Endometrium (tissue), 2 donors: ENCODE measurements around the gene CIAO3.

ENCODE experiments used
- FAIRE-seq: peaks from 2 replicates; lab custom pipeline; 2012; peaks lifted over from hg19 to GRCh38; lab: Jason Lieb, UNC
- donor health status: control.
- donor health status: control.

CIAO3 gene

GRCh38 chr16:709566-710499 lies 31.0 kb downstream of the CIAO3 start:
- FAIRE-seq = no peak

DNA sequence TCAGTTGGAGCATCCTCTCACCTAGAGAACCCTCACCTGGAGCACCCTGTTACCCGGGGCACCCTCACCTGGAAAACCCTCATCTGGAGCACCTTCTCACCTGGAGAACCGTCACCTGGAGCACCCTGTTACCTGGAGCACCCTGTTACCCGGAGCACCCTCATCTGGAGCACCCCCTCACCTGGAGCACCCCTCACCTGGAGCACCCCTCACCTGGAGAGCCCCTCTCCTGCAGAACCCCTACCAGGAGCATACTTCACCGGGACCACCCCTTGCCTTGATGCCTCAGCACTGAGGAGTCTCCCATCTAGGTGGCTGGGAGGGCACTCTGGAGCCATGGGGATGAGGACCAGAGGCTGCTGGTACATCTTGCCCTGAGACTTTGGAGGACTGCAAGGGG lies 31.8 kb downstream of the CIAO3 start:
- no peak for FAIRE-seq

DNA sequence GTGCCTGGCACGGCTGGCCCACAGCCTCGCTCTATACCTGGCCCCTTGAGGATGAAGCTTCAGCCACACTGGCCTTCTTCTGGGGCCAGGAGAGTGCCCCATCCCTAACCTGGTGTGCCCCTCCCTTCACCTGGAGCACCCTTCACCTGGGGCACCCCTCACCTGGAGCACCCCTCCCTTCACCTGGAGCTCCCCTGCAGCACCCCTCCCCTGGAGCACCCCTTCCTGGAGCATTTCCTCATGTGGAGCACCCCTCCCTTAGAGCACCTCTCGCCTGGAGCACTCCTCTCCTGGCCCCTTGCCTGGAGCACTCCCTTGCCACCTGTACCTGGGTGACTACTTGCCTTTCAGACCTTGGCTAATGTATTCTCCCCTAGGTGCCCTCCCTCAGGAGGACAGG lies 32.8 kb downstream of the CIAO3 start:
- FAIRE-seq = no peak

DNA sequence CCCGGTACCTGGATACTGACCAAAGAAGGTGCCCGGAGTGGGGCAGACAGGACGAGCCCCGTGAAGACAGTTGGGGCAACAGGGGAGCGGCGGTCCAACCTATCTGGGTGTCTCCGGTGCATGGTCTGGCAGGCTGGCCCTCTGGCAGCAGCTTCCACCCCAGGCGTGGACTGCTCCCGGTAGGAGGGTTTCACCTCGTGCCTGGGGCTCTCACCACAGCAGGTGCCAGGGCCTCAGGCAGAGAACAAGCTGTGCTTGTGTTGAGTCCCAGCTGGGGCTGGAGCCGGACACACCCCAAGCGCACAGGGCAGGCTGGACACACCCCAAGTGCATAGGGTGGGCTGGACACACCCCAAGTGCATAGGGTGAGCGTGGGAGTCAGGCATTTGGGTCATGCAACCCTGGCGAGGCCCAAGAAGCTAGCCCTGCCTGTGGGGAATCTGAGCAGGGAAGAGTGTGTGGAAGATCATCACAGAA lies 33.7 kb downstream of the CIAO3 start:
- FAIRE-seq = no peak

DNA sequence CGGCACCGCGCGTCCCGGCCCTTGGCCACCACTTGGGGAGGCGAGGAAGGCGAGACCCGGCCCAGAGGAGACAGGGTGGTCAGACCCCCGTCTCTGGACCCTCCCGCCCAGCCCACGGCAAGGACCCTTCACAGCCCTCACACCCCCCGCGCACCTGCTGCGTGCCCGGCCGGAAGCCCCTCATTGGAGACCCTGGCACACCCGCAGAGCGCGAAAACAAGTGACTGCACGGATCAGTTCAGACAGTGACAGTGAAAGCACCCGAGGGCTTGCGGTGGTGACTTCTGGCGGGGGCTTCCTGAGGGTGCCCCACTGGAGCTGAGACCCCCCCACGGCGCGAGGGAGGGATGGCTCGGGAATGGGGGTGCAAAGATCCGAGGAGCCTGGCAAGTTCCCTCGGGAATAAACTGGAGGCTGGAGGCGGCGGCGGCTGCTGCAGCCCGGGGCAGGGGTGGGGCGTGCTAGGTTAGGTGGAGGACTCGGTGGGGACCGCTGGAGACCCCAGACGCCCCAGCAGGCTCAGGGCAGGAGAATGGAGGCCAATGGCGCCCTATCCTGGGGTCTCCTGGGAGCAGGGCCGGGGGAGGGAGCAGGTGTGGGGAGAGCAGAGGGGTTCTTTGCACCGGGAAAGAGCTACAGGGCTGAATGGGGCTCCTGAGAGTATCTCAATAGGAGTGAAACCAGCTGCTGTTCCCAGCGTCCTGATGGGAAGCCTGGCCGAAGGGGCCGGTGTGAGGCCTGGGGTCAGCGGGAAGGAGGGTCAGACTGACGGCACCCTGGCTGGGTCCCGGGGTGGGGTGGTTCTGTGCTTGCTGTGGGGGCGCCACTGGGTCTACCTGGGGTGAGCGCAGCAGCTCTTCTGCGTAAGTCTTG lies 34.4 kb downstream of the CIAO3 start:
- no peak for FAIRE-seq

GRCh38 chr16:705431-706188 lies 35.2 kb downstream of the CIAO3 start, which contains the start of gene FBXL16:
Gene FBXL16 (minus strand): TSS chr16:705801. CDS start chr16:697405, 8,396 bp downstream.
- FAIRE-seq = no peak

- no peak for FAIRE-seq
Measured at GRCh38 chr16:704552-705380, 36.0 kb downstream of the CIAO3 start.

DNA sequence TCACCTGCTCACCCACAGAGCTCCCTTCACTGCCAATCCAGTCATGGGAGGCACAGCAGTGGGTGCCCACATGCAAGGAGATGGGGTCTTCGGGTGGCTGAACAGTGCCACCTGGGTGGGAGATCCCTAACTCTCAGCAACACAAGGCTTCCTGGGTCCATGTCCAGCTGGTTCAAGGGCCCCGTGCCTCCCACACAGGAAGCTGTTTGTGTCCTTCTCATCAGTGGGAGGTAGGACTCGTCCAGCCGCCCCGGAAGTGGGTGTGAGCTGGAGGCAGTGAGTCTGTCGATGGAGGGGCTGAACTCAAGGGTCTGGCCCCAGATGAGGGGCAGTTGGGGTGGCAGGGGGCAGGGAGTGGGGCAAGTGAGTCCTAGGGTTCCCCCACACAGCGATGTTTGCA lies 36.8 kb downstream of the CIAO3 start:
- FAIRE-seq = no peak

GRCh38 chr16:703406-703805 lies 37.4 kb downstream of the CIAO3 start:
- no peak for FAIRE-seq

GRCh38 chr16:702341-702740 lies 38.5 kb downstream of the CIAO3 start:
- no peak for FAIRE-seq

- no peak for FAIRE-seq
Measured at GRCh38 chr16:700684-701584, 39.9 kb downstream of the CIAO3 start.

DNA sequence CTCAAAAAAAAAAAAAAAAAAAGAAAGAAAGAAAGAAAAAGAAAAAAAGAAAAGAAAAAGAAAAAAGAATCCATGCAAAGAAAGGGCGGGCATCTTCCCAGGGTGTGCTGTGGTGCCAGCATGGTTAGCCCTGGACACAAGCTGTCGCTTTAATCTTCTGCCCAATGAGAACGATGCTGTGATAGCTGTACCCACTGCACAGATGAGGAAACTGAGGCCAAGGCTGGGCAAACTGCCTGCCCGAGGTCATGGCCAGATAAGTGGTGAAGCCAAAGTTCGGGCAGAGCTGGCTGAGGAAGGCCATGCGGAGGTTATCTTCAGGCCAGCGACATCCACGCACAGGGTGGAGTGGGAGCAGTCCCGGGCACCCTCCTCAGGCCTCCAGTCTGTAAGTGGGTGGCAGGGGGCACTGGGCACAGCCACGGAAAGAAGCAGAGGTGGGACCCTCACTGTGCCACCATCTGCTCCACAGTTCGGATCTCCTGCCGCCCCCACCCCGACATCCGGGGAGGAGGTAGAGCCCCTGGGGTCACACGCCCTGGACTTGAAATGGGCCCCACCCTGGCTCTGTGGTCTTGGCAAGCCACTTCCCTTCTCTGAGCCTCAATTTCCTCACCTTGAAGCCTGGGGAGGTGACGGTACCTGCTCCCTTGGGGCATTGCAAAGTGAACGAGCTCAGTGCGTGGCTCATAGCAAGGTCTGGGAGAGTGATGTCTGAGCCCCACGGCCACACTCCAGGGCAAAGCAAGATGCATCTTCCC lies 41.7 kb downstream of the CIAO3 start:
- no peak for FAIRE-seq

DNA sequence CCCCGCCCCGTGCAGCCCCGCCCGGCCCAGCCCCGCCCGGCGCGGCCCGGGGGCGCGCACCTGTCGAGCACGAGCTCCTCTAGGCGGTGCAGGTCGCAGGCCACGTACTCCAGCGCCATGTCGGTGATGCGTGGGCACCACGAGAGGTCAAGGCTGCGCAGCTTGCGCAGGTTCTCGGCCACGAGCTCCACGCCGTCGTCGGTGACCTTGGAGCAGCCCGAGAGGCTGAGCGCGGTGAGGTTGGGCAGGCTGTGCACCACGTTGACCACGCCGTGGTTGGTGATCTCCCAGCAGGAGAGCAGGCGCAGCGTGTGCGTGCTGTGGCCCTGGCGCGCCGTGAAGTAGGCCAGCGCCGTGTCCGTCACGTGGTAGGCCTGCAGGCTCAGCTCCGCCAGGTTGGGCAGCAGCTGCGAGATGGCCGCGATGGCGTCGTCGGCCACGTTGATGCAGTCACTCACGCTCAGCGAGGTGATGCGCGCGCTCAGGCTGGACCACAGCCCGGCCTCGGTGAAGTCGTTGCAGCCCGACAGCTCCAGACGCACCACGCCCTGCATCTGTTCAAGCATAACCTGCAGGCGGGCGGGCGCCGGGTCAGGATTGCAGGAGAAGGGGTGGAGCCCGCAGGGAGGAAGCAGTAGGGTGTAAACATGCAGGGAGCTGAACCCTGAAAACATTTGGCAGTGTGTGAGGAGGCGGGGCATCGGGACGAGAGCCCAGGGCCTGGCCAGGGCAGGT lies 45.3 kb downstream of the CIAO3 start:
- no peak for FAIRE-seq

DNA sequence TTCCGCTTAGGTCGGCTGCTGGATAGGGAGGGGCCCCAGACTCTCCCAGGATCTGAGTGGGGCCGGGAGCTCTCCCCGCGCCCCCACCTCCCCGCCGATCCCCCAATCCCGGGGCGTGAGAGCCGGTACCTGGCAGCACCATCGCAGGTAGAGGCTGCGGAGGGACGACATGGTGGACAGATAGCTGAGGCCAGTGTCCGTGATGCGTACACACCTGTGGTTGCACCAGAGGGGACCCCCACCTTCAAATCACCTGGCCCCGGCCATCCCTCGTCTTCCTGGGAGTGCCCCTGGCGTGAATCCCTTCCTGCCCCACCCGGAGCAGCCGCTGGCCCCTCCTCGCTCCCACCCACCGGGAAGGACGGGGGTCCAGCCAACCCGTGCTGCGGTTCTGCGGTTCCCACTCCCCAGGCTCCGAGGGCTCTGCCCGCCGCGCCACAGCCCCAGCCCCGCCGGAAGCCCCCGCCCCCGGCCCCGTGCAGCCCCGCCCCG lies 45.9 kb downstream of the CIAO3 start:
- FAIRE-seq = no peak

- no peak for FAIRE-seq
Measured at GRCh38 chr16:694187-694862, 46.5 kb downstream of the CIAO3 start.

GRCh38 chr16:693766-694165 lies 47.0 kb downstream of the CIAO3 start:
- no peak for FAIRE-seq

DNA sequence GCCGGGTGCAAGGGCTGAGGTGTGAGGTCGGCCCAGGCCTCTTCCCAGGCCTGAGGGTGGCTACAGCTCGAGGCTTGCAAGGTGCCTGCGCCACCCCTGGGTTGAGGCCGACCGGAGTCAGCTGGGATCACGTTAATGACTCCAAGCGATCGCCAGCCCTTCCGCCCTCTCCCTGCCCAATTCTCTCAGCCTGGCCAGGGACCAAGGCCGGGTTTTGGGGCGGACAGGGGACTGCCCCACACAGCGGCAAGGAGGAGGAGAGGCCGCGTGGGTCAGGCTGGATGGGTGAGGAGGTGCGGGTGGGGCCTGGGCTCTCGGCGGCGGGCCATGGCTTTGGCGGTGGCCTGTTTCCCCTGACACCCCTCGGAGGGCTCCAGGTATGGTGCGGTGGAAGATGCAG lies 47.4 kb downstream of the CIAO3 start:
- no peak for FAIRE-seq
